NCI-H1105 treated with DMSO at 0.1 percent for 48 hours (cell line): Measurements from ENCODE around the gene PRR23E.

Experiments used
- DNase-seq: peaks from one replicate; lab custom pipeline; 2025; lab: John Stamatoyannopoulos, UW

Gene PRR23E

GRCh38 chr3:127228866-127229265 is 35.9 kb downstream of the PRR23E start:
- DNase-seq, result no peak

GRCh38 chr3:127233371-127233770 is 40.4 kb downstream of the PRR23E start:
- no peak for DNase-seq

GRCh38 chr3:127234778-127235177 is 41.8 kb downstream of the PRR23E start:
- no peak for DNase-seq

GRCh38 chr3:127235706-127236105 is 42.8 kb downstream of the PRR23E start:
- DNase-seq, result no peak

- no peak for DNase-seq
Measured at GRCh38 chr3:127237835-127238234, 44.9 kb downstream of the PRR23E start.

- no peak for DNase-seq
Measured at GRCh38 chr3:127238602-127239001, 45.7 kb downstream of the PRR23E start.

GRCh38 chr3:127247292-127247691 is 54.4 kb downstream of the PRR23E start:
- no peak for DNase-seq
